MM.1S (cell line): ENCODE data around the gene PLA2G10.

Experiments used
- DNase-seq: peaks from one replicate; pipeline ENCODE4 v3.0.0-alpha.2; 2015
- H2AFZ ChIP-seq: fragments of 300-600 bp; sonication (generic); 2 replicates; pipeline ENCODE4 v1.6.0; 2016; ENCODE audit warnings: antibody characterized with exemption, low read length
- H3F3A ChIP-seq: fragments of 300-600 bp; sonication (generic); 2 replicates; pipeline ENCODE4 v1.6.1; 2016; ENCODE audit warnings: mild to moderate bottlenecking, antibody characterized with exemption, low read length, moderate library complexity, mixed read lengths; ENCODE audit not compliant: insufficient read depth
- H3K27ac ChIP-seq: fragments of 300-600 bp; sonication (generic); 2 replicates; pipeline ENCODE4 v1.5.1; 2016; ENCODE audit warnings: mild to moderate bottlenecking, low read length
- H3K27me3 ChIP-seq: fragments of 300-600 bp; sonication (generic); replicated peaks from 2 replicates; pipeline ENCODE4 v1.6.0; 2016; ENCODE audit warnings: low read length; ENCODE audit not compliant: insufficient read depth
- H3K36me3 ChIP-seq: fragments of 300-600 bp; sonication (generic); replicated peaks from 2 replicates; pipeline ENCODE4 v1.6.1; 2016; ENCODE audit warnings: mild to moderate bottlenecking, low read length, mixed read lengths; ENCODE audit not compliant: insufficient read depth
- H3K4me1 ChIP-seq: fragments of 300-600 bp; sonication (generic); 2 replicates; pipeline ENCODE4 v1.6.1; 2016; ENCODE audit warnings: low read length, mixed read lengths
- H3K4me2 ChIP-seq: fragments of 300-600 bp; sonication (generic); 2 replicates; pipeline ENCODE4 v1.6.0; 2016; ENCODE audit warnings: low read depth, low read length
- H3K4me3 ChIP-seq: fragments of 300-600 bp; sonication (generic); 2 replicates; pipeline ENCODE4 v1.5.1; 2016; ENCODE audit warnings: low read length, mixed read lengths
- H3K79me2 ChIP-seq: fragments of 300-600 bp; sonication (generic); 2 replicates; pipeline ENCODE4 v1.6.1; 2016; ENCODE audit warnings: mixed run types, low read length, mixed read lengths
- H3K9ac ChIP-seq: fragments of 300-600 bp; sonication (generic); 2 replicates; pipeline ENCODE4 v1.6.1; 2016; ENCODE audit warnings: low read length, mixed read lengths
- H3K9me2 ChIP-seq: fragments of 300-600 bp; sonication (generic); replicated peaks from 2 replicates; pipeline ENCODE4 v1.6.1; 2016; ENCODE audit warnings: mild to moderate bottlenecking, low read length, mixed read lengths; ENCODE audit not compliant: insufficient read depth
- H3K9me3 ChIP-seq: fragments of 300-600 bp; sonication (generic); replicated peaks from 2 replicates; pipeline ENCODE4 v1.6.1; 2016; ENCODE audit warnings: mild to moderate bottlenecking, low read length, mixed read lengths; ENCODE audit not compliant: insufficient read depth
- H4K20me1 ChIP-seq: fragments of 300-600 bp; sonication (generic); 2 replicates; pipeline ENCODE4 v1.6.1; 2016; ENCODE audit warnings: mild to moderate bottlenecking, low read length, moderate library complexity, mixed read lengths; ENCODE audit not compliant: insufficient read depth
- CTCF ChIP-seq: fragments of 300-600 bp; sonication (generic); IDR thresholded peaks from 2 replicates; pipeline ENCODE4 v1.5.1; 2016; ENCODE audit warnings: antibody characterized with exemption, low read length, mixed read lengths
- EZH2 ChIP-seq: fragments of 300-600 bp; sonication (generic); optimal IDR thresholded peaks from 2 replicates; pipeline ENCODE3; 2017; ENCODE audit warnings: low read depth, mild to moderate bottlenecking, antibody characterized with exemption, low read length, mixed read lengths
- EZH2phosphoT487 ChIP-seq: fragments of 300-600 bp; sonication (generic); IDR thresholded peaks from 2 replicates; pipeline ENCODE4 v1.6.1; 2018; ENCODE audit warnings: antibody characterized with exemption, low read length

PLA2G10 gene

GRCh38 chr16:14629919-14630619 lies 64.0 kb downstream of the PLA2G10 start, which contains the start of gene PARN:
PARN (minus strand) TSS chr16:14630260; CDS start chr16:14630125, 135 bp downstream.
- no peaks in the 10 kb centered on the region for H4K20me1 ChIP-seq
- no peaks in the 10 kb centered on the region for H3K27me3 ChIP-seq

GRCh38 chr16:14629612-14629918 lies 64.5 kb downstream of the PLA2G10 start:
- peak overlapping the region; percentile 91 for H3K9ac ChIP-seq
- H3K4me1 ChIP-seq, result peaks cover 19% of the 10 kb centered on the region
- no peaks in the 10 kb centered on the region; the same call in 1 of the 2 replicates for H3K9me3 ChIP-seq
- no peak for DNase-seq
- peak overlapping the region; percentile 71 for H3K4me2 ChIP-seq
- H3K9me2 ChIP-seq, result no peaks in the 10 kb centered on the region
- H3K4me3 ChIP-seq, result peak overlapping the region; percentile 93
- H3K36me3 ChIP-seq, result peaks cover 5% of the 10 kb centered on the region
- peak overlapping the region; percentile 79 for H2AFZ ChIP-seq
- H4K20me1 ChIP-seq, result no peaks in the 10 kb centered on the region
- H3K27ac ChIP-seq, result peak overlapping the region; percentile 66; the same call in 1 of the 2 replicates
- peaks cover 15% of the 10 kb centered on the region for H3F3A ChIP-seq
- H3K79me2 ChIP-seq, result peaks cover 33% of the 10 kb centered on the region
- H3K27me3 ChIP-seq, result no peaks in the 10 kb centered on the region
- TF ChIP-seq EZH2, result no peak
- TF ChIP-seq EZH2phosphoT487, result no peak
- TF ChIP-seq CTCF, result no peak

More at GRCh38 chr16:14629919-14630619, 64.0 kb downstream of the PLA2G10 start, which contains the start of gene PARN:
- no peak for TF ChIP-seq EZH2
- no peak for TF ChIP-seq EZH2phosphoT487
- no peak for TF ChIP-seq CTCF
- DNase-seq, result peak; percentile 98
- Histone ChIP-seq H3K9me3 (no peaks in the 10 kb centered on the region; the same call in 1 of the 2 replicates), H3K79me2 (peaks cover 38% of the 10 kb centered on the region), H3K4me1 (peaks cover 19% of the 10 kb centered on the region), H3K9me2 (no peaks in the 10 kb centered on the region), H2AFZ (peak within 1 kb of the TSS; percentile 79), H3K27ac (peak within 1 kb of the TSS; percentile 66), H3K36me3 (peaks cover 5% of the 10 kb centered on the region), H3K9ac (peak within 1 kb of the TSS; percentile 91), H3K4me2 (peak within 1 kb of the TSS; percentile 71), H3K4me3 (peak within 1 kb of the TSS; percentile 93), H3F3A (peaks cover 15% of the 10 kb centered on the region)

- peaks cover 16% of the 10 kb centered on the region for H3K4me1 ChIP-seq
- H3K9me3 ChIP-seq, result no peaks in the 10 kb centered on the region; the same call in 1 of the 2 replicates
- H4K20me1 ChIP-seq, result no peaks in the 10 kb centered on the region
- peaks cover 5% of the 10 kb centered on the region for H3K36me3 ChIP-seq
- no peak for DNase-seq
- H3K27ac ChIP-seq, result peak overlapping the region; percentile 66; the same call in 1 of the 2 replicates
- H3K4me3 ChIP-seq, result peak overlapping the region; percentile 93
- peaks cover 15% of the 10 kb centered on the region for H3F3A ChIP-seq
- H3K79me2 ChIP-seq, result peaks cover 27% of the 10 kb centered on the region
- H3K27me3 ChIP-seq, result no peaks in the 10 kb centered on the region
- peak overlapping the region; percentile 79 for H2AFZ ChIP-seq
- peak overlapping the region; percentile 71 for H3K4me2 ChIP-seq
- H3K9ac ChIP-seq, result peak overlapping the region; percentile 91
- no peak for TF ChIP-seq CTCF
- TF ChIP-seq EZH2, result no peak
- no peaks in the 10 kb centered on the region for H3K9me2 ChIP-seq
Observed at GRCh38 chr16:14628806-14629611, 65.1 kb downstream of the PLA2G10 start.
